Osteocyte (in vitro differentiated cells): ENCODE data around the gene RAD51B. TPM values are rescaled to one million over a fixed set of nuclear protein-coding genes. Genes with fewer than 3 reads are reported as not detected.

ENCODE experiments used
- DNase-seq: peaks from one replicate; pipeline ENCODE4 v3.0.0; 2021; ENCODE audit warnings: mixed read lengths; ENCODE audit not compliant: unreplicated experiment; ENCODE audit errors: extremely low spot score
- H3K27ac Mint-ChIP-seq: one replicate; pipeline ENCODE4 v1.8.0; 2021; ENCODE audit warnings: mild to moderate bottlenecking, mixed read lengths; ENCODE audit not compliant: unreplicated experiment
- H3K27me3 Mint-ChIP-seq: one replicate; pipeline ENCODE4 v1.8.0; 2021; ENCODE audit warnings: mixed read lengths; ENCODE audit not compliant: unreplicated experiment
- H3K36me3 Mint-ChIP-seq: one replicate; pipeline ENCODE4 v1.8.0; 2021; ENCODE audit warnings: mixed read lengths; ENCODE audit not compliant: unreplicated experiment
- H3K4me1 Mint-ChIP-seq: one replicate; pipeline ENCODE4 v1.8.0; 2021; ENCODE audit warnings: mixed read lengths; ENCODE audit not compliant: unreplicated experiment
- H3K4me3 Mint-ChIP-seq: one replicate; pipeline ENCODE4 v1.8.0; 2021; ENCODE audit warnings: mild to moderate bottlenecking, moderate library complexity, mixed read lengths; ENCODE audit not compliant: unreplicated experiment
- H3K9me3 Mint-ChIP-seq: one replicate; pipeline ENCODE4 v1.8.0; 2021; ENCODE audit warnings: mixed read lengths; ENCODE audit not compliant: unreplicated experiment
- CTCF ChIP-seq: fragments of 200-600 bp; sonication (generic); IDR thresholded peaks from 2 replicates; pipeline ENCODE4 v1.5.0; 2021; ENCODE audit warnings: antibody characterized with exemption, mild to moderate bottlenecking, moderate library complexity
- total RNA-seq: library from RNA; stranded (reverse); gene quantifications from 2 replicates; pipeline ENCODE4 v1.2.1, GENCODE V29; 2021

RAD51B gene
- total RNA-seq, 1 donor from 2014 or later = 12.7 TPM

GRCh38 chr14:68144051-68144681 is 324.6 kb downstream of the RAD51B start:
- peaks cover 6% of the 10 kb centered on the region for H3K9me3 Mint-ChIP-seq
- H3K36me3 Mint-ChIP-seq = peaks cover 6% of the 10 kb centered on the region
- H3K4me3 Mint-ChIP-seq = no peak overlapping the region
- no peak for TF ChIP-seq CTCF
- H3K4me1 Mint-ChIP-seq = peaks cover 85% of the 10 kb centered on the region
- peak overlapping the region; percentile 87 for H3K27ac Mint-ChIP-seq
- H3K27me3 Mint-ChIP-seq = no peaks in the 10 kb centered on the region
- DNase-seq = no peak

GRCh38 chr14:68145036-68145435 is 325.5 kb downstream of the RAD51B start:
- peaks cover 10% of the 10 kb centered on the region for H3K9me3 Mint-ChIP-seq
- H3K4me3 Mint-ChIP-seq = no peak overlapping the region
- H3K27ac Mint-ChIP-seq = peak overlapping the region; percentile 87
- H3K4me1 Mint-ChIP-seq = peaks cover 76% of the 10 kb centered on the region
- DNase-seq = no peak
- H3K27me3 Mint-ChIP-seq = no peaks in the 10 kb centered on the region
- no peak for TF ChIP-seq CTCF
- H3K36me3 Mint-ChIP-seq = peaks cover 6% of the 10 kb centered on the region

GRCh38 chr14:68145539-68145938 is 326.0 kb downstream of the RAD51B start:
- TF ChIP-seq CTCF = no peak
- Mint-ChIP-seq H3K9me3 (peaks cover 13% of the 10 kb centered on the region), H3K4me3 (no peak overlapping the region), H3K27me3 (no peaks in the 10 kb centered on the region), H3K4me1 (peaks cover 71% of the 10 kb centered on the region), H3K36me3 (peaks cover 8% of the 10 kb centered on the region), H3K27ac (peak overlapping the region; percentile 89)
- no peak for DNase-seq

GRCh38 chr14:68146818-68147217 is 327.2 kb downstream of the RAD51B start:
- Mint-ChIP-seq H3K27ac (peak overlapping the region; percentile 89), H3K4me1 (peaks cover 59% of the 10 kb centered on the region), H3K4me3 (peak overlapping the region; percentile 8), H3K36me3 (peaks cover 13% of the 10 kb centered on the region), H3K9me3 (peaks cover 22% of the 10 kb centered on the region), H3K27me3 (no peaks in the 10 kb centered on the region)
- no peak for TF ChIP-seq CTCF
- DNase-seq = no peak

- Mint-ChIP-seq H3K4me3 (no peak overlapping the region), H3K27me3 (no peaks in the 10 kb centered on the region), H3K27ac (peak overlapping the region; percentile 89), H3K9me3 (peaks cover 24% of the 10 kb centered on the region), H3K36me3 (peaks cover 15% of the 10 kb centered on the region), H3K4me1 (peaks cover 55% of the 10 kb centered on the region)
- no peak for TF ChIP-seq CTCF
- no peak for DNase-seq
Observed at GRCh38 chr14:68147303-68147702, 327.7 kb downstream of the RAD51B start.
